Measurements from ENCODE around the gene MAPK12.
A peak's percentile ranks its signal among the peaks of the same experiment; 100 is the strongest.

MAPK12 gene

DNA sequence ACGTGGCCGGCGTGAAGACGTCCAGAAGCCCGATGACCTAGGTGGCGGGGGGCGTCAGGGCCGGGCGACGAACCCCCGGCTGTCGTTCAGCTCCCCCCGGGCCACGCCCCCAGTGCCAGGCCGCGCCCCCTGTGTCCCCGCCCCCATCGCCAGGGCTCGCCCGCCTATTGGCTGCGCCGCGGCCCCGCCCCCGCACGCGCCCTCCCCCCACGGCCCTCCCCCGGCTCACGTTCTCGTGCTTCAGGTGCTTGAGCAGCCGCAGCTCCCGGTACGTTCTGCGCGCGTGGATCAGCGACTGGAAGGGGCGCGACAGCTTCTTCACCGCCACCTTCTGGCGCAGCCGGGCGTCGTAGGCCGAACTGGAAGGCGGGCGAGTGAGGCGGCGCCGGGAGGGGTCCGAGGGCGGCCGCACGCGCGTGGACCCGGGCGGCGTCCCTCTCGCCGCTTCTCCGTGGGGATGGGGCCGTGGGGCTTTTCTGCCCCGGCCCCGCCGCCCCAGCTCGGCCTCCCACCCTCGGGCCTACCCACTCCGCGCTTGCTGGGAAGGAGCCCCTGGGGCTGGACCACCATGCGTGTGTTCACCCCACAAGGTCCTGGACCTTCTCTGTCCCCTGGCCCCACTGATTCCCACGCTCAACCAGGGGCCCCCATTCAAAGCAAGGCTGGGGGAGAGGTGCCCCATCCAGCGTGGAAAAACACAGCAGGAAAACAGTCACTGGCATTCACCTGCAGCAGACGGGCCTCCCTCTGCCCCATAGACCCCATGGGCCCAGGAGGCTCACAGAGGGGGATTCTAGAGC is 6.3 kb upstream of the MAPK12 start:
- no peak for ATAC-seq

DNA sequence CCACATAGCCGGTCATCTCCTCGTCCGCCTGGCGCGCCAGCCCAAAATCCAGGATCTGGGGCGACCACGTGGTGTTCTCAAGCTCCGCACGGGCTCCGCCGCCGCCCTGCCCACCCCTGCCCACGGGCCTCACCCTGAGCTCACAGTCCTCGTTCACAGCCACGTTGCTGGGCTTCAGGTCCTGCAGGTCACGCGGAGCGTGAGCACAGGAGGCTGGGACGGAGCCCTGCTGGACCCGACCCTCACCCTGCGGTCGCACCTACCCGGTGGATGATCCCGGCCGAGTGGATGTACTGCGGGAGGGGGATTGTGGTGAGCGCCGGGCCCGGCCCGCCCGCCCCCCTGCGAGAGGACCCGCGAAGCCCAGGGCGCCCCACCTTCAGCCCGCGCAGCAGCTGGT is 5.5 kb upstream of the MAPK12 start:
- ATAC-seq (no peak), DNase-seq (no peak)

More for the DNA sequence above, 6.3 kb upstream of the MAPK12 start:
- peak; percentile 70 for DNase-seq

DNA sequence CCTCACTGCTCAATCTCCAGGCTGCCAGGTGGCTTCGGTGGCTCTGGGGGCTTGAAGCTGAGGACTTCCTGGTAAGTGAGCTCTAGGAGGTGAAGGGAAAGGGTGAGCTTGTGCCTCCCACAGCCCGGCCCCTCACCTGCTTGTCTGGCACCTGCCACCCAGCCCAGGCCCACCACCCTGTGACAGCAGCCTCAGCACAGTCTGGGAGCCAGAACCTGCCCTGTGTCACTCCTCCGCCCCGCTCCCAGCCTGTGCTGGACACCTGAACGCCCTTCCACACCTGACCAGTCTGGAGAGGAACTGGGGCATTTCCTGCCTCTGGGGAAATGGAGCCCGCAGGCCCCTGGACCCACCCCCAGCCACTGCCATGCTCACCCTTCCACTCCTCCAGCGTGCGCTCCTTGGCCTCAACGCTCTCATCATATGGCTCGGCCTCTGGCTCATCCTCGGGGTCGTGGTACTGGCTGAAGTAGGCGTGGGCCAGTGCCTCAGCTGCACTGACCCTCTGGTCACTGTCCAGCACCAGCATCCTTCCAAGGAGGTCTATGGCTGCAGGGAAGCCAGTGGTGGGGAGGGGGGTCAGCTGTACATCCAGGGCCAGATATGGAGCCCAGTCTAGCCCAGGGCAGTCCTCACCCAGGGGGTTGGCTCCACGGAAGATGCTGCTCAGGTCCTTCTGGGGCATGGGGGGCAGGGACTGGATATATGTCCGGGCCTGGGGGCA is 3.6 kb upstream of the MAPK12 start:
- DNase-seq (no peak), ATAC-seq (no peak)

DNA sequence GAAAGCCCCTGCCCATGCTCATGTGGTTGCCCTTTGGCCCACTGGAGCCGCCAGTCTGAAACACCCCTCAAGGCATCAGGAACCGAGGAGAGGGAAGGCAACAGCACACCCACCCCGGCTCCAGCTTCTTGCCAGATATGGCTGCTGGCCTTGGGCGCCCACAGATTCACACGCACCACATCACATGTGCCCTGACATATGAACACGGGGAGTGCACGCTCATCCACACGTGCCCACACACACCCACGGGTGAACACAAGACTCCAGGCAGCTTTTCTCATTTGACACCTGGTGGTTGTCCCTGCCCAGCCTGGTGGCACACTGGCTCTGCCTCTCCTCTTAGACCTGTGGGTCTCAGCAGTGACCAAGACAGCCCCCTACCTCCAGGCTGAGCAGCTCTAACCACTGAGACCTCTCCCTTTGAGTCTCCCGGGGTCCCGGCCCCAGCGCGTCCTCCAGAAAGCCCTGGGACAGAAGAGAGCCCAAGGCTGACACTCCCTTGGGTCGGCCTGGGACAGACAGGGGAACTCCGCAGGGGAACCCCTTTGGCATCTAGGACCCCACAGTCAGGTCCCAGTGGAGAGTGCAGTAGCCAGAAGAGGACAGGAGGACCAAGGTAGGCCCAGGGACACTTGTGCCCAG is 2.7 kb upstream of the MAPK12 start:
- DNase-seq (no peak), ATAC-seq (no peak)

DNA sequence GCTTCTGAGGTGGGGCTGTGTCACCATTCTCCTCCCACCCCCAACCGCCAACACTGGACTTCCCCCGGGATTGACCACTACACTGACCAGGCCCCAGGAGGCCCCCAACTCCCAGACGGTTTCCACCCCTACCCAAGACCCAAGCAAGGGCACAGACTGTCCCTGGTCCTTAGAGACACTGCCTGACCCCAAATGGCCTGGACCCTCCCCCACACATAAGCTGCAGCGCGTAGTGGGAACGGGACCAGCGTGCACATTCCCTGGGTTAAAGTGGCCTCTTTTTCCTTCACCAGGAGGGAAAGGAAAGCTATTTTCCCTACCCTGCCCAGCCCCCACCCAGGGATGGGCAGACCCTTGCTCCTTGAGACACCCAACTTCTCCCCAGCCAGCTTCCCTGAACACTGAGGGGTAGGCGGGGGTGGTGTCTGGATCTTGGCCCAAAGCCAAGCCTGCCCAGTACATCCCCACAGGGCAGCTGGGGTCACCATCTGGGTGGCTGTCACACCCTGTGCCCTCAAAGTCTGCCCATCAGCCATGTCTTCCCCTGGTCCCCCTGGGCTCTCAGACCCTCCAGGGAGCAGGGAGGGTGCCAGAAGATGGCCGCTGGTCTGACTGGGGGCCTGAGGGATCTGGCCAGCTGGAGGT is 1.6 kb upstream of the MAPK12 start:
- ATAC-seq: no peak
- no peak for DNase-seq

DNA sequence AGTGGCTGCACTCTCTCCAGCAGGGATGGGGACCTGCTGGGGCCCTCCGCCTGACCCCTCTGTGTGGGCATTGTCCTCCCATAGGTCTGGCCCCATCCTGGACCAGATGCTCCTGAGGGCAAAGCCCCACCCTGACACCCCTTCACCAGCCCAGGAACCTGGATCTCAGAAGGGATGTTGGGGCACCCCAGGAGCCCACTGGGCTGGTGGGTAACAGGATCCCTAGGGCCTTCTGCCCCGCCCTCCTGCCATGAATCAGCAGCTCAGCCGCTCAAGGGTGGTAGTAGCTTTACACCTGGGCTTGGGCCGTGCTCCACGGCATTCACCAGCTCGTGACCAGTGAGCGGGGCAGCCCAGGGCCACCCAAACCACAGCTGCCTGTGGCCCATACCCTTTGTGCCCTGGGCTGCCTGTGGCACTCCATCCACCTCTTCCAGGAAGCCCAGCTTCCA is 1.0 kb upstream of the MAPK12 start:
- ATAC-seq: no peak

DNA sequence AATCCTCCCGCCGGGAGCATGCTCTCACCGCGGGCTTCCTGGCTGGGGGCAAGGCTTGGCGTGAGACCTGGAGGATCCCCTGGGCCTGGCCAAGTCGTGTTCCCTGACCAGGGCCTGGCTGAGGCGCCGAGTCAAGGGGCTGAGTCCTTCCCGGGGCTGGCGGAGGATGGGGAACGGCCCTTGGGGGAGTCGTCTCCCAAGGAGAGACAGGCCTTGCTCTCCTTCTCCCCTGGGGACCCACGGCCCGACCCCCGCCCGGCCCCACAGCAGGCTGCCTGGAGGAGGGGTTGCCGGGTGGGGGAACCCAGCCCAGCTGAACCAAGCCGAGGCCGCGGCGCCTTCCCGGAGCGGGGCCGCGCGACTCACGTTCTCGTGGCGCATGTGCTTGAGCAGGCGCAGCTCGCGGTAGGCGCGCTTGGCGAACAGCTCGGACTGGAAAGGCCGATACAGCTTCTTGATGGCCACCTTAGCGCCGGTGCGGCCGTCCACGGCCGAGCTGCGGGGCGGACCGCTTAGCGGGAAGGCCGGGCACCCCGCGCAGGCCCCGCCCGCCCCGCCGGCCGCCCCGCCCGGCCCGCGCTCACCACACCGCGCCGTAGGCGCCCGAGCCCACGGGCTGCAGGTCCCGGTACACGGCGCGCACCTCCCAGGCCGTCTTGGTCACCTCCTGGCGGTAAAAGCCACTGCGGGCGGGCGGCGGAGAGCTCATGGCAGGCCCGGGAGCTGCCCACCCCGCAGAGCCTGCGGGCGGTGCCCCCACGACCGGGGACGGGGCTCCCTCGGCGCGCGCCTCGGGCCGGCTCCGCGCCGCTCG is 475 bp downstream of the MAPK12 start:
- DNase-seq (peak; percentile 60), ATAC-seq (peak; percentile 20)

More for the DNA sequence above, 1.0 kb upstream of the MAPK12 start:
- no peak for DNase-seq

DNA sequence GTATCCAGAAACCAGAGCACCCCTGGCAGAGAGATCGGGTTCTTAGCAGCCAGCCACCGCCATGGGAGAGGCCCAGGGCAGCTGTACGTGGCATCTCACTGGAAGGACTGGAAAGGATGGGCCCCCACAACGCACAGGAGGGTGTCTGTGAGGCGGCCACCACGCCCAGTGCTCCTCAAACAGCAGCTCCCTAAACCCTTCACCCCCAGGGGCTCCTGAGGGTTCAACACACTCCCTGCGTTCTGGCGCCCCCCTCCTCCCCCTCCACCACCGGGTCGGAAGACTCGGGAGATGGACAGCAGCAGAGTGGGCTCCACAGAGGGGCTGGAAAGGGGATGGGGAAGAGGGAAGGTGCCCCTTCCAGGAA is 1.1 kb downstream of the MAPK12 start:
- ATAC-seq (no peak), DNase-seq (no peak)

DNA sequence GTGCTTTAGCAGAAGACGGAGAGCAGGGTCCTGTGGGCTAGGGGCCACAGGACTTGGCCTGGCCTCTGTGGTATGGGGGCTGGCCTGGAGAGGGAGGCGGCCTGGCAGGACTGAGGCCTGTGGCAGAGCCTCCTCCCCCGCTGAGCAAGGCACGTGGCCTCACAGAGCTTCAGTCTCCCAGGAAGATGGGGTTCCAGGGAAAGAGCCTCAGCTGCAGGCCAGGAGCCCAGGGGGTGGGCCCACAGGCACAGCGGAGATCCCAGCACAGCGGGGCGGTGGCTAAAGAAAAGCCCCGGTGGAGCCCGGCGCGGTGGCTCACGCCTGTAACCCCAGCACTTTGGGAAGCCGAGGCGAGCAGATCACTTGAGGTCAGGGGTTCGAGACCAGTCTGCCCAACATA is 2.2 kb downstream of the MAPK12 start:
- DNase-seq (no peak), ATAC-seq (no peak)

DNA sequence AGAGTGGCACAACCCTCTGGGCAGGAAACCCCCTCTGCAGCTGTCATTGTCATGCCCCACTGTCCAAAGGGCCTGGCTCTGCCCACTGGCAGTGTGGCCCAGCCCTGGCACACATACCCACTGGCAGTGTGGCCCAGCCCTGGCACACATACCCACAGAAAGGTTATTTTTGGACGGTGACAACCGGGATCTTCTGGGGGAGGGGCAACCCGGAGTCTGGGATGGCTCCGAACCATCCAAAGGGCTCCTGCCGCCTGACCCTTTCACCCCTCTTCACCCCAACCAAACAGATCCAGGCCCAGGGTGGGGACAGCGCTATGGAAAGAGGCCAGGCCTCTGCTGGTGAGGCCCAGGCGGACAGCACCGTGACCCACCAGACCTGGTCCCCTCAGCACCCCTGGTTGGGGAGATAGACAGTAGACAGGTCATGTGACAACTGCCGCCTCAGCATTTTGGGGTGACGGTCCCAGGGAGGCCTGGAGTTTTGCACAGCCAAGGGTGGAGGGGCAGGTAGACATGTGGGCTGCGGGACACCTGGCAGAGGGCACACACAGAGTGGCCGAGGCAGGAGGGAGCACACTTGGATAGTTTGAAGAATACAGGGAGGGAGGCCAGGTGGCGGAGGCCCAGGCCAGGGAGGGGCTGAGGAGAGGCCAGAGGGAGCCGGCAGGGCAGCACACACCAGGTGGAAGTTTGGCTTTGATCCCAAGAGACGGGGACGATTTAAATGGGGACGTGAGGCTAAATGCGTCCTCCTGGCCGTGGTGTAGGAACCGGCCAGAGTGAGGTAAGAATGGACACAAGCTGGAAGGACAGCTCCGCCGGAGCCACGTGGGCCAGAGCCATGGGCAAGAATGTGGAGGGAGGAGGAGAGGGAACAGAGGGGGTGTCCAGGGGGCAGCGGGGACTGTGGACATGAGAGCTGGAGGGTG is 2.9 kb downstream of the MAPK12 start:
- ATAC-seq (no peak), DNase-seq (no peak)

DNA sequence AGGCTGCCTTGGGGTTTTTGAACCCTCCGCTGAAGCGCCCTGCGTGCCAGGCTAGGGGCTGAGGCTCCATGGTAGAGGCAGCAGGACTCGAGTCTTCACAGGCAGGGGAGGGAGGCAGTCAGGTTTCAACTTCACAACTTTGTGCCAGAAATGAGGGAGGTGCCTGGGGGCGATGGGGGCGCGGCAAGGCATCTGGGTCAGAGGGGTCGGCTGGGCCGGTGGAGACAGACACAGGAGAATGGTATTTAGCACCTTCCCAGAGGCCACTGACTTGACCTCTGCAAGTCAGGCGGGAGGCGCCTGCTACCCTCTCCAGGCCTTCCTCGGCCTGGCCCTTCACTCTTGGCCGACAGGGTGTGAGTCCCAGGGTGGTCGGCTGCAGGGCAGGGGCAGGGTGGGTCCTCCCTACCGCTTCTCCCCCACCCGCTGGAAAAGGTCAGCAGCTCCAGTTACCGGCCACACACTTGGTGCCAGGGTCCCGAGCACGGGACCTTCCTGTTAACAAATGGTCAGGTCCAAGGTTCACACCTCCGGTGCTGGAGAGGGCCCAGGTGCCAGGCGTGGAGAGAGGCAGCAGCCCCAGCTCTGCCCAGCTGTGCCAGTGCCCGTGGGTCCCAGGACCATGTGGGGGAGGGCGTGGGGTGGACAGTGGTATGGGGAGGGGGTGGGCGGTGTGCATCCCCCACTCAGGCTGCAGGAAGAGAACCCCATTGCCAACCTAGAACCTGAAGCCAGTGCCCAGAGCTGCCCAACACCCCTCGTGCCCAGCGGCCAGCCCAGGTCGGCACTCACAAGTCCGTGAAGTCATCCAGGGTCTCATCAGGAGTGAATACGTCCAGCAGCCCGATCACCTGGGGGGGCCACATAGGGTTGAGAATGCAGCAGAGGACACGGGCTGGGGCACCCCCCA is 3.8 kb downstream of the MAPK12 start:
- no peak for DNase-seq
- ATAC-seq: no peak

DNA sequence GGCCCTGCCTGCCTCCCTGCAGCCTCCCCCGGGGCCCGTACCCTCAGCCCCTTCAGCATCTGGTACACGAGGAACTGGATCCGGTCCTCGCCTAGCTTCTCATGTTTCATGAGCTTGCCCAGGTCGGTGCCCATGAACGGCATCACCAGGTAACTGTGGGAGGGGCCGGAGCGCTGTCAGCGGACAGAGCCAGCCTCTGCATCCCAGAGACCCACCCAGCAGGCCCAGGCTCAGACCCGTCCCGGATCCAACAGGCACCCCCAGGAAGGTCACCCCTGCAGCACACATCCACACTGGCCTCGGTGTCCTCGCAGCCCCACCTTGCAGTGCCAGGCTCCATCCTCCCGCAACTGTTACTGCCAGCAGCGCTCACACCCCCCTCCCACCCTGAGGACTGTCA is 4.4 kb downstream of the MAPK12 start:
- no peak for DNase-seq

DNA sequence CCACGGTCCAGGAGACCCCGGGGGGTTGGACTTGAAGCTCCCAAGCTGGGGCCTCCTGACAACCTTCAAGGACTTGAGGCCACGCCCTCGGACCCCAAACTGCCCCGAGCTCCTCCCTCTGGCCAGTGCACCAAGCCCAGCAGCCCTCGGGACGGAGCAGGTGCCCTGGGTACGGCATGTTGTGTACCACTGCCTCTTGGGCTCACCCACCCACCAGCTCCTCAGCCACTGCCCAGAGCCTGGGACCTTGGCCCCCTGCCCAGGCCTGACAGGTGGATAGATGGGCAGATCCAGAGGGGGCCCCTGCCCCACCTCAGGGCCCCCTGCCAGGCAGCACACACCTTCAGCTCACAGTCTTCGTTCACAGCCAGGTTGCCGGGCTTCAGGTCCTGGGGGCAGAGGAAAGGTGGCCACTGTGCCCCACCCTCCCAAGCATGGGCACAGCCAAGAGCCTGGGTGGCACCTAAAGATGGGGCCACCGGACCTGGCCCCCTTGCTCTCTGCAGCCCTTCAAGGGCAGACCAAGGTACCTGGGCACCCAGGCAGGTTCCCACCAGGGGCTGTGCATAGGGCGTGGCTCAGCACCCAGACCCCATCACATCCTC is 5.1 kb downstream of the MAPK12 start:
- DNase-seq (no peak), ATAC-seq (no peak)

More for the DNA sequence above, 4.4 kb downstream of the MAPK12 start:
- no peak for ATAC-seq

DNA sequence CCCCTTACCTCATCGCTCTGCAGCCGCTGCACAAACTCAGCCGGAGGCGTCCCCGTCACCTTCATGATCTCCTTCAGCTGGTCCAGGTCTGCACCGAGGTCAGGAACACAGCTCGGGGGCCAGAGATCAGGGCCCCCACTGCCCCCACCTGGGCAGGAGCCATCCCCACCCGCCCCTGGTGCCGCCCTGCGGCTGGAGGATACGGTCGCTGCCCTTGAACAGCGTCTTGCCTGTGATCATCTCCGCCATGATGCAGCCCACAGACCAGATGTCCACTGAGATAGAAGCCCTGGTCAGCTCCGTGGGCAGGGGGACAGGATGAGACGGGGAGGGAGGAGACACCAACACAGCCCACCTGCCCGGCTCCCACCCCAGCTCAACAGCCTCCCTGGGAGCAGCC is 5.9 kb downstream of the MAPK12 start:
- DNase-seq: no peak
- no peak for ATAC-seq

DNA sequence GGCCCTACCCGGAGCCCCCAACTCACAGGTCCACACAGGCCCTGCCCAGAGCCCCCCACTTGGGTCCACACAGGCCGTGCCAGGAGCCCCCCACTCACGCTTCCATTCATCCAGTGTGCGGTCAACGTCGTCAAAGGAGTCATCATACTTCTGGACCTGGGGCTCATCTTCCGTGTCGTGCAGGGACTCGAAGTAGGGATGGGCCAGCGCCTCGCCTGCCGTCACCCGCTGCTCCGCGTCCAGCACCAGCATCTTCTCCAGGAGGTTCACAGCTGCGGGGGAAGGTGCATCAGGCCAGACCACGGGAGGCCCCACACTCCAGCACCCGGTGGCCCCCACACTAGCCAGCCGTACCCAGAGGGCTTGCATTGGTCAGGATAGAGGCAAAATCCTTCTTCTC is 6.4 kb downstream of the MAPK12 start:
- DNase-seq (no peak), ATAC-seq (no peak)

DNA sequence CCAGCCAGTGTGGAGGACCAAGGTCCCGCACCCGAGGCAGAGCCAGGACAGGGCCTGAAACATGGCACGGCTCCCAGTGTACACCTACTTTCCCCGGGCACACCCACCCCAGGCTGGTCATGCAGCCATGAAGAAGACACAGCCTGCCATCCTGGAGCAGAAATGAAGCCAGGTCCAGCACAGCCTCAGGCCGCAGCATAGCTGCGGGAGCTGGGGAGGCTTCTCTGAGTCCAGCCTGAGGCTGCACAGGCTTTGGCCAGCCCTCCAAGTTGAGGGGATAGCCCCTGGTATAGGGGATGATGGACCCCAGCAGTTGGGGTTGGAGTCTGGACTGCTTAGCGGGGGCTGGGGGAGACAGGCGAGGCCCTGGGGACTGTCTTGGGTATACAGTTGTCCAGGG is 7.5 kb downstream of the MAPK12 start:
- ATAC-seq: no peak

DNA sequence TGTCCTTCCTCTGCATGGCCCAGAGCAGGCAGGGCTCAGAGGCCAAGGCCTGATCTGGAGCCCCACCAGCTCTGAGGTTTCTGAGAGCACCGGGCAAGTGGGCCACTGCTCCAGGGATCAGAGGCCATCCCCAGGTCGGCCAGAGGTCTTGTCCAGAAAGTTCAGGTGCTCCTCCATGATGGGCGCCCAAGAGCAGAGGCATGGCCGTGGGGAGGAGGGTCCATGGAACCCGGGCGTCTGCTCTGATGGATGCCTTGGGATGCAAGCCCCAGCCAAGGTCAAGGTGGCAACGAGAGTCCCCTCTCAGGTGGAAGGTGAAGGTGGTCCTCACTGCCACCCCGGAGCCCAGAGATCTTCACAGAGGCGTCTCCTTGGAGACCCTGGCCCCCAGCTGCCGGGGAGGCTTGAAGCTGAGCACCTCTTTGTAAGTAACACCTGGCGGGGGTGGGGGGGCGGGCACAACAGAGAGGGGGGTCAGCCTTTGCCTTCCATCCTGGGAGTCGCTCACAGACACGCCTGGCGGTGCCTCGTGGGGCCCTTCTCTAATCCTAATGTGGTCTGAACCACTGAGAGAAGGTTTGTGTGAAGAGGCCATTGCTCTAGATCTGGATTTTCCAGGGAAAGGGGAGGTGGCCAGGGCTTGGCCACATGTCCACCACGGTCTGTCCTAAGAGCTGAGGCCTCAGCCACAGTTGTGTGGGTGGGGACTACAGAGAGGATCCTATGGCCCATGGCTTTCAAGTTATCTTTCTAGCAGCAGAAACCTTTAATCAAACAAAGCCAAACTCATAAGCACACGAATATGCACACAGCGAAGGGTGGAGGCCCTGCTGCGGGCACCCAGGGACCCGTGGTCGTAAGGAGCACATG is 8.2 kb downstream of the MAPK12 start:
- ATAC-seq (no peak), DNase-seq (no peak)

More for the DNA sequence above, 7.5 kb downstream of the MAPK12 start:
- DNase-seq: no peak

All from stimulated activated naive CD8-positive, alpha-beta T cell treated with anti-CD3 and anti-CD28 coated beads, Interleukin-15, Interleukin-2, amounts not matched to agents 100 U/mL and 50 U/mL, for 24 hours (primary cell).